CD14-positive monocyte (primary cell): ENCODE results near the gene ZFPM1. TPM values are rescaled to one million over a fixed set of nuclear protein-coding genes. Genes with fewer than 3 reads are reported as not detected.

Source experiments
- DNase-seq, 3 donors: peaks; one replicate each; pipeline ENCODE4 v3.0.0-alpha.2; 2011 to 2022
- H2AFZ ChIP-seq: 2 replicates; pipeline ENCODE4 v1.6.0; 2012; ENCODE audit warnings: mild to moderate bottlenecking, low read depth, low read length, inconsistent platforms; ENCODE audit not compliant: insufficient read depth, poor library complexity, severe bottlenecking
- H3K27ac ChIP-seq, 2 donors: 1 replicate in 1 of 2; 2 replicates in 1 of 2; pipeline ENCODE4 v1.5.1; 2012 to 2013; ENCODE audit warnings: low read length in 2 of 2, control low read depth in 1 of 2, inconsistent platforms in 1 of 2, low read depth in 1 of 2, mild to moderate bottlenecking in 1 of 2
- H3K27me3 ChIP-seq, 2 donors: one replicate each; pipeline versions ENCODE4 v1.6.0 to v1.6.1; 2011 to 2013; ENCODE audit warnings: low read length in 2 of 2; ENCODE audit not compliant: control insufficient read depth in 2 of 2, insufficient read depth in 2 of 2
- H3K36me3 ChIP-seq, 2 donors: replicated peaks in 1 of 2; 1 replicate in 1 of 2; 2 replicates in 1 of 2; pipeline versions ENCODE4 v1.5.1 to v1.6.1; 2012 to 2013; ENCODE audit warnings: low read length in 2 of 2, control low read depth in 1 of 2, inconsistent platforms in 1 of 2, mild to moderate bottlenecking in 1 of 2; ENCODE audit not compliant: insufficient read depth in 2 of 2, control insufficient read depth in 1 of 2
- H3K4me1 ChIP-seq, 2 donors: 1 replicate in 1 of 2; 2 replicates in 1 of 2; pipeline versions ENCODE4 v1.5.1 to v1.6.1; 2012 to 2013; ENCODE audit warnings: low read length in 2 of 2, control low read depth in 1 of 2, inconsistent platforms in 1 of 2, mild to moderate bottlenecking in 1 of 2, moderate library complexity in 1 of 2; ENCODE audit not compliant: insufficient read depth in 2 of 2, control insufficient read depth in 1 of 2
- H3K4me2 ChIP-seq: replicated peaks from 2 replicates; pipeline ENCODE3; 2012; ENCODE audit warnings: low read length, moderate library complexity, mild to moderate bottlenecking; ENCODE audit not compliant: poor library complexity, severe bottlenecking; ENCODE audit errors: extremely low read depth
- H3K4me3 ChIP-seq, 3 experiments: fragments of 200-600 bp in 1 of 3; sonication (generic) in 1 of 3; replicated peaks in 1 of 3; 1 replicate in 2 of 3; 2 replicates in 1 of 3; pipeline ENCODE4 v1.5.1; 2011 to 2013; ENCODE audit warnings: low read length in 3 of 3, mild to moderate bottlenecking in 3 of 3, control low read depth in 2 of 3, low read depth in 2 of 3, inconsistent platforms in 1 of 3, moderate library complexity in 1 of 3
- H3K79me2 ChIP-seq: 2 replicates; pipeline ENCODE4 v1.6.0; 2012; ENCODE audit warnings: mild to moderate bottlenecking, control low read depth, inconsistent platforms, low read length, moderate library complexity; ENCODE audit not compliant: insufficient read depth
- H3K9ac ChIP-seq: 2 replicates; pipeline ENCODE4 v1.6.0; 2017; ENCODE audit warnings: low read length, mild to moderate bottlenecking; ENCODE audit not compliant: insufficient read depth, poor library complexity, severe bottlenecking
- H3K9me3 ChIP-seq, 2 donors: replicated peaks in 1 of 2; 1 replicate in 1 of 2; 2 replicates in 1 of 2; pipeline versions ENCODE4 v1.5.1 to v1.6.1; 2012 to 2013; ENCODE audit warnings: low read length in 2 of 2, control low read depth in 1 of 2; ENCODE audit not compliant: control insufficient read depth in 1 of 2, insufficient read depth in 1 of 2
- H4K20me1 ChIP-seq: 2 replicates; pipeline ENCODE4 v1.6.0; 2012; ENCODE audit warnings: mild to moderate bottlenecking, low read length, control low read depth, moderate library complexity; ENCODE audit not compliant: insufficient read depth
- H3K27ac Mint-ChIP-seq, 7 donors: one replicate each; pipeline ENCODE4 v1.8.0; 2020; ENCODE audit warnings: mild to moderate bottlenecking in 7 of 7, mixed read lengths in 7 of 7, moderate library complexity in 6 of 7, inconsistent platforms in 2 of 7
- H3K27me3 Mint-ChIP-seq, 3 donors: one replicate each; pipeline ENCODE4 v1.8.0; 2021 to 2022; ENCODE audit warnings: low read depth in 3 of 3, mild to moderate bottlenecking in 3 of 3, mixed read lengths in 3 of 3, moderate library complexity in 3 of 3, inconsistent platforms in 1 of 3
- H3K36me3 Mint-ChIP-seq, 2 donors: one replicate each; pipeline ENCODE4 v1.8.0; 2020; ENCODE audit warnings: mixed read lengths in 2 of 2, inconsistent platforms in 1 of 2, mild to moderate bottlenecking in 1 of 2
- H3K4me1 Mint-ChIP-seq: one replicate; pipeline ENCODE4 v1.8.0; 2020; ENCODE audit warnings: mild to moderate bottlenecking, mixed read lengths
- H3K4me3 Mint-ChIP-seq, 2 donors: one replicate each; pipeline ENCODE4 v1.8.0; 2020; ENCODE audit warnings: mild to moderate bottlenecking in 2 of 2, mixed read lengths in 2 of 2, moderate library complexity in 1 of 2
- H3K9me3 Mint-ChIP-seq, 7 donors: one replicate each; pipeline ENCODE4 v1.8.0; 2020 to 2022; ENCODE audit warnings: mixed read lengths in 7 of 7, mild to moderate bottlenecking in 6 of 7, moderate library complexity in 6 of 7, inconsistent platforms in 2 of 7
- WGBS: methylation state at CpG from one replicate; pipeline ENCODE4 v1.1.5; 2013; ENCODE audit warnings: missing lambda C conversion rate; ENCODE audit not compliant: insufficient coverage; 5-methylcytosine and 5-hydroxymethylcytosine counted together
- intact Hi-C, 2 donors: fragments of 100-400 bp; cut with micrococcal nuclease; formaldehyde crosslinking; loops; one replicate each; pipeline versions ENCODE4 v1.15.0 to v1.15.1; 2023
- polyA plus RNA-seq, 3 donors: library from polyadenylated mRNA; depleted of rRNA in 1 of 3; unstranded in 2 of 3; stranded (reverse) in 1 of 3; fragments of 300-500 nt in 2 of 3; fragments of >200 nt in 1 of 3; fragmentation: Illumina TruSeq in 2 of 3; gene quantifications; 1 replicate in 2 of 3; 2 replicates in 1 of 3; pipeline ENCODE4 v1.2.3, GENCODE V29; 2012 to 2021
- TF ChIP-seq, protein P1 (sequence below): fragments of 200-600 bp; IDR thresholded peaks from one replicate; pipeline ENCODE4 v1.8.0; 2022; ENCODE audit warnings: antibody characterized with exemption, mild to moderate bottlenecking

Gene ZFPM1
- polyA plus RNA-seq, 3 donors = 0.04 to 0.19 (median 0.12) TPM

DNA sequence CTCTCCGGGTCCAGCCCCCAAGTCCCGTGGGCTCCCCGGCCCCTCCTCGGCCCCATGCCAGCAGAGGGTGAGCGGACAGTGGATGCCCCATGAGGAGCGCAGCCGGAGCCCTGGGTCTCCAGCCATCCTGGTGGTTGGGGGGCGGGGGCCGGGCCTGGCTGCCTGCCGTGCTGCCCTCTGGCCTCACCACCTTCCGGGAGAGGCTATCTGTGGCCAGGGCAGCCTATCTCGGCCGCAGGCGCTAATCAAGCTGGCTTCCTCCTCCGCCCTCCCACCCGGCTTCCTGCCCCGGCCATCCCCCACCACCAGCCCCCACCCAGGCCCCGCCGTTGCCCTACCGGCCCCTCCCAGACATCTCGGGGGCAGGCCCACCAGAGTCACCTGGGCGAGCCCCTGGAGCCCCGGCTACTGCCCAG lies 46.8 kb downstream of the ZFPM1 start:
- intact Hi-C loops = loop anchor here in 1 of 2 donors (10.0 kb wide), 1 partner anchor 125 kb away; no protein-coding TSS in a partner anchor
- H3K9me3 Mint-ChIP-seq = no peaks in the 10 kb centered on the region
- Histone ChIP-seq H3K27me3 (no peaks in the 10 kb centered on the region), H3K27ac (no peak overlapping the region), H2AFZ (no peak overlapping the region), H3K36me3 (no peaks in the 10 kb centered on the region), H3K79me2 (no peaks in the 10 kb centered on the region), H3K4me3 (no peak overlapping the region), H3K9me3 (no peaks in the 10 kb centered on the region), H4K20me1 (no peaks in the 10 kb centered on the region), H3K4me2 (no peak overlapping the region), H3K9ac (no peak overlapping the region), H3K4me1 (no peaks in the 10 kb centered on the region)
- WGBS = 13% methylated on average over 16 of the region's 23 CpGs
- H3K27ac Mint-ChIP-seq = no peak overlapping the region
- H3K4me1 Mint-ChIP-seq = no peaks in the 10 kb centered on the region
- DNase-seq = no peak
- no peaks in the 10 kb centered on the region for H3K36me3 Mint-ChIP-seq
- TF ChIP-seq, protein P1, sequence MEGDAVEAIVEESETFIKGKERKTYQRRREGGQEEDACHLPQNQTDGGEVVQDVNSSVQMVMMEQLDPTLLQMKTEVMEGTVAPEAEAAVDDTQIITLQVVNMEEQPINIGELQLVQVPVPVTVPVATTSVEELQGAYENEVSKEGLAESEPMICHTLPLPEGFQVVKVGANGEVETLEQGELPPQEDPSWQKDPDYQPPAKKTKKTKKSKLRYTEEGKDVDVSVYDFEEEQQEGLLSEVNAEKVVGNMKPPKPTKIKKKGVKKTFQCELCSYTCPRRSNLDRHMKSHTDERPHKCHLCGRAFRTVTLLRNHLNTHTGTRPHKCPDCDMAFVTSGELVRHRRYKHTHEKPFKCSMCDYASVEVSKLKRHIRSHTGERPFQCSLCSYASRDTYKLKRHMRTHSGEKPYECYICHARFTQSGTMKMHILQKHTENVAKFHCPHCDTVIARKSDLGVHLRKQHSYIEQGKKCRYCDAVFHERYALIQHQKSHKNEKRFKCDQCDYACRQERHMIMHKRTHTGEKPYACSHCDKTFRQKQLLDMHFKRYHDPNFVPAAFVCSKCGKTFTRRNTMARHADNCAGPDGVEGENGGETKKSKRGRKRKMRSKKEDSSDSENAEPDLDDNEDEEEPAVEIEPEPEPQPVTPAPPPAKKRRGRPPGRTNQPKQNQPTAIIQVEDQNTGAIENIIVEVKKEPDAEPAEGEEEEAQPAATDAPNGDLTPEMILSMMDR = no peak
- H3K4me3 Mint-ChIP-seq = no peak overlapping the region
- H3K27me3 Mint-ChIP-seq = peaks cover 2 to 18% (median 4%) of the 10 kb centered on the region in 3 donors

DNA sequence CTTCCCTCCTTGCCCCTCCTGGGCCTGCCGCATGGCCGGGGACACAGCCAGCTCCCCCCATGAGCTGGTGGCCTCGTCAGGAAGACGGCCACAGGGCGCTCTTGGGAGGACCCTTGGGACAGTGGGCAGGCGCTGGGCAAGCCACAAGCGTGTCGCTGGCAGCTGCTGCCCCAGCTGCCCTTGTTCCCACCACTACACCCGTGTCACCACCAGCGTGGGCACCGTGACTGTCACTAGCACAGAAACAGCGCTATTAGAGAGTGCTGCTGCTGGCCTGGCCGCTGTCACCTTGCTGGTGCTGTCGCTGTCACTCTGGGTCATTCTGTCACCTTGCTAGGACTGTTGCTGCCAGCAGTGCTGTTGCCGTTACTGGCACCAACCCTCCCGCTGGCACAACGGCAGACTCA lies 47.2 kb downstream of the ZFPM1 start:
- Mint-ChIP-seq H3K4me1 (no peaks in the 10 kb centered on the region), H3K27me3 (peaks cover 2 to 18% (median 4%) of the 10 kb centered on the region in 3 donors), H3K36me3 (no peaks in the 10 kb centered on the region), H3K9me3 (no peaks in the 10 kb centered on the region), H3K4me3 (no peak overlapping the region), H3K27ac (no peak overlapping the region)
- H3K79me2 ChIP-seq = no peaks in the 10 kb centered on the region
- intact Hi-C loops = no loop called here
- no peak for DNase-seq
- no peaks in the 10 kb centered on the region for H3K9me3 ChIP-seq
- no peaks in the 10 kb centered on the region for H4K20me1 ChIP-seq
- H3K36me3 ChIP-seq = no peaks in the 10 kb centered on the region
- no peaks in the 10 kb centered on the region for H3K4me1 ChIP-seq
- H2AFZ ChIP-seq = no peak overlapping the region
- no peaks in the 10 kb centered on the region for H3K27me3 ChIP-seq
- H3K4me2 ChIP-seq = no peak overlapping the region
- H3K4me3 ChIP-seq = no peak overlapping the region
- no peak overlapping the region for H3K9ac ChIP-seq
- 65% methylated on average over 17 of the region's 17 CpGs for WGBS
- TF ChIP-seq, protein P1 = no peak
- H3K27ac ChIP-seq = no peak overlapping the region
